HCT116 (cell line): ENCODE measurements around the gene RGPD8.

Source experiments
- CTCF ChIP-seq, 3 experiments: fragments of 200-600 bp in 1 of 3; sonication (generic) in 1 of 3; IDR thresholded peaks in 2 of 3; conservative IDR thresholded peaks in 1 of 3; 2 replicates each; pipeline ENCODE4 v1.5.1; 2012 to 2017; ENCODE audit warnings: low read depth in 2 of 3, low read length in 2 of 3, antibody characterized with exemption in 1 of 3, borderline replicate concordance in 1 of 3, control low read depth in 1 of 3, mild to moderate bottlenecking in 1 of 3, mixed read lengths in 1 of 3, mixed run types in 1 of 3, moderate library complexity in 1 of 3; ENCODE audit not compliant: insufficient read depth in 1 of 3
- EZH2 ChIP-seq: fragments of 200-600 bp; sonication (generic); IDR thresholded peaks from 2 replicates; pipeline ENCODE4 v1.6.1; 2017; ENCODE audit warnings: antibody characterized with exemption, mixed run types
- EZH2phosphoT487 ChIP-seq: fragments of 200-600 bp; IDR thresholded peaks from 2 replicates; pipeline ENCODE4 v1.6.1; 2018; ENCODE audit warnings: antibody characterized with exemption, borderline replicate concordance
- JUND ChIP-seq: IDR thresholded peaks from 2 replicates; pipeline ENCODE4 v1.6.1; 2012
- MAX ChIP-seq: IDR thresholded peaks from 2 replicates; pipeline ENCODE4 v1.6.1; 2012
- POLR2A ChIP-seq: IDR thresholded peaks from 2 replicates; pipeline ENCODE4 v1.7.0; 2011; ENCODE audit warnings: borderline replicate concordance; ENCODE audit not compliant: insufficient read depth, insufficient read length; ENCODE audit errors: extremely low read depth
- POLR2AphosphoS5 ChIP-seq: IDR thresholded peaks from 2 replicates; pipeline ENCODE4 v1.6.1; 2011; ENCODE audit warnings: mild to moderate bottlenecking, low read depth, low read length, moderate library complexity
- REST ChIP-seq: IDR thresholded peaks from 2 replicates; pipeline ENCODE4 v1.6.1; 2012; ENCODE audit warnings: low read depth
- SRF ChIP-seq: IDR thresholded peaks from 2 replicates; pipeline ENCODE4 v1.6.1; 2012; ENCODE audit warnings: low read depth
- YY1 ChIP-seq: IDR thresholded peaks from 2 replicates; pipeline ENCODE4 v1.6.1; 2011; ENCODE audit warnings: low read length, low read depth, moderate library complexity, mild to moderate bottlenecking; ENCODE audit not compliant: insufficient replicate concordance; ENCODE audit errors: extremely low read depth
- ZBTB33 ChIP-seq: IDR thresholded peaks from 2 replicates; pipeline ENCODE4 v1.6.1; 2011; ENCODE audit warnings: mild to moderate bottlenecking, low read length, moderate library complexity; ENCODE audit not compliant: insufficient replicate concordance; ENCODE audit errors: extremely low read depth

DNA sequence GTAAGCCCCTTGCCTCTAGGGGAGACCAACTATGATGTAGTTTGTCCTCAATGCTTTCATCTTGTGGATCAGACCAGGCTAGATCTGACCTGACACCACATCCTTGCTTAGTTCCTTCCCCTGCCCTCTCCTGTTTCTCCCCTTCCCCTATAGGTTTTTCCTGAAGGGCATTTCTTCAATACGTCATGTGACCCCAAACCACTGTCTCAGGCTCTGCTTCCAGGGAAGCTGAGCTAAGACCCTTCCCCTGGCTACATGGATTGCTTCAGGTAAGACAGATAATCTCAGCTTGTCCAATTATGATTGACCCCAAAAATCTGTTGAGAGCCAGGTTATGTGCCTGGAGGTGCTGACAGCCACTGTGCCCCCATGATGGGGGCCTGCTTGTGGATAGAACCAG, 25.9 kb upstream of the RGPD8 start:
- TF ChIP-seq POLR2AphosphoS5 (no peak), YY1 (no peak), POLR2A (no peak), CTCF (IDR thresholded peaks at IDR 0.05 in 2 of 3, conservative IDR thresholded peaks at IDR 0.05 in 1 of 3; ENCODE audit: borderline replicate concordance in 1 of 3, insufficient read depth in 1 of 3, low read depth in 2 of 3, low read length in 2 of 3) (no peak), EZH2 (no peak), JUND (no peak), MAX (no peak), REST (no peak), ZBTB33 (no peak), EZH2phosphoT487 (no peak), SRF (no peak)
